OCI-M1 (cell line): ENCODE measurements around the gene DKC1.

Source experiments
- DNase-seq: peaks from one replicate; lab custom pipeline; 2025; lab: John Stamatoyannopoulos, UW

The DKC1 gene

GRCh38 chrX:154762537-154763296, at the start of gene DKC1:
TSS of gene DKC1 (plus strand) at chrX:154762864. CDS start at chrX:154762966, 102 bp downstream.
- DNase-seq = peak; percentile 98

- peak; percentile 75 for DNase-seq
Observed at GRCh38 chrX:154714925-154715324, 47.7 kb upstream of the DKC1 start.

GRCh38 chrX:154715825-154716224, 46.8 kb upstream of the DKC1 start:
- no peak for DNase-seq

- peak; percentile 85 for DNase-seq
Observed at GRCh38 chrX:154717824-154718223, 44.8 kb upstream of the DKC1 start.

- DNase-seq = peak; percentile 79
Observed at GRCh38 chrX:154718616-154719015, 44.0 kb upstream of the DKC1 start.

- DNase-seq = peak; percentile 46
Observed at GRCh38 chrX:154719132-154719675, 43.5 kb upstream of the DKC1 start.

- no peak for DNase-seq
Observed at GRCh38 chrX:154720067-154720466, 42.6 kb upstream of the DKC1 start.

GRCh38 chrX:154721155-154721554, 41.5 kb upstream of the DKC1 start:
- no peak for DNase-seq

GRCh38 chrX:154724993-154725756, 37.5 kb upstream of the DKC1 start:
- DNase-seq = peak; percentile 45

- DNase-seq = no peak
Observed at GRCh38 chrX:154727418-154727817, 35.2 kb upstream of the DKC1 start.

- no peak for DNase-seq
Observed at GRCh38 chrX:154727871-154728270, 34.8 kb upstream of the DKC1 start.

- no peak for DNase-seq
Observed at GRCh38 chrX:154728431-154729190, 34.1 kb upstream of the DKC1 start.

GRCh38 chrX:154729439-154729838, 33.2 kb upstream of the DKC1 start:
- peak; percentile 17 for DNase-seq

GRCh38 chrX:154730253-154730891, 32.3 kb upstream of the DKC1 start:
- no peak for DNase-seq

- DNase-seq = no peak
Observed at GRCh38 chrX:154731184-154731583, 31.5 kb upstream of the DKC1 start.

GRCh38 chrX:154731881-154732280, 30.8 kb upstream of the DKC1 start:
- DNase-seq = no peak

GRCh38 chrX:154732421-154733065, 30.1 kb upstream of the DKC1 start:
- DNase-seq = no peak

GRCh38 chrX:154733066-154733425, 29.6 kb upstream of the DKC1 start:
- no peak for DNase-seq

- DNase-seq = peak; percentile 58
Observed at GRCh38 chrX:154734061-154734781, 28.4 kb upstream of the DKC1 start.

- no peak for DNase-seq
Observed at GRCh38 chrX:154735695-154736393, 26.8 kb upstream of the DKC1 start.
